Stimulated activated CD4-positive, alpha-beta T cell treated with anti-CD3 and anti-CD28 coated beads, Interleukin-1b, Interleukin-23, amount 100 ng/mL, for 48 hours (primary cell): ENCODE measurements around the gene CFDP1.
"Not testable (repeated sequence)": the region's sequence is repeated elsewhere in the genome, so short reads cannot be mapped to it uniquely, and the experiment has no call there.

Experiments used
- DNase-seq: peaks from one replicate; pipeline ENCODE4 v3.0.0-alpha.2; 2020

CFDP1 gene

GRCh38 chr16:75458029-75458428 lies 24.7 kb upstream of the CFDP1 start:
- no peak for DNase-seq

- no peak for DNase-seq
Observed at GRCh38 chr16:75457485-75458021, 24.2 kb upstream of the CFDP1 start.

- DNase-seq: no peak
Observed at GRCh38 chr16:75456971-75457370, 23.7 kb upstream of the CFDP1 start.

- DNase-seq: not testable (repeated sequence)
Observed at GRCh38 chr16:75456486-75456885, 23.2 kb upstream of the CFDP1 start.

- DNase-seq: no peak
Observed at GRCh38 chr16:75455677-75456076, 22.4 kb upstream of the CFDP1 start.

- DNase-seq: no peak
Observed at GRCh38 chr16:75452464-75453190, 19.3 kb upstream of the CFDP1 start.

GRCh38 chr16:75446416-75446815 lies 13.1 kb upstream of the CFDP1 start:
- DNase-seq: no peak

- no peak for DNase-seq
Observed at GRCh38 chr16:75445298-75445697, 12.0 kb upstream of the CFDP1 start.

- DNase-seq: no peak
Observed at GRCh38 chr16:75443298-75443697, 10.0 kb upstream of the CFDP1 start.

GRCh38 chr16:75433732-75434413 lies 570 bp upstream of the CFDP1 start:
- peak; percentile 67 for DNase-seq

- DNase-seq: no peak
Observed at GRCh38 chr16:75429621-75430403, 3.5 kb downstream of the CFDP1 start.

GRCh38 chr16:75426524-75426923 lies 6.8 kb downstream of the CFDP1 start:
- peak; percentile 14 for DNase-seq

- DNase-seq: not testable (repeated sequence)
Observed at GRCh38 chr16:75424105-75424762, 9.1 kb downstream of the CFDP1 start.

- no peak for DNase-seq
Observed at GRCh38 chr16:75423723-75424104, 9.6 kb downstream of the CFDP1 start.

GRCh38 chr16:75421820-75422126 lies 11.5 kb downstream of the CFDP1 start:
- no peak for DNase-seq

GRCh38 chr16:75420987-75421819 lies 12.1 kb downstream of the CFDP1 start:
- DNase-seq: peak; percentile 10

- DNase-seq: no peak
Observed at GRCh38 chr16:75416904-75417565, 16.3 kb downstream of the CFDP1 start.

- DNase-seq: no peak
Observed at GRCh38 chr16:75415169-75415905, 18.0 kb downstream of the CFDP1 start.

- DNase-seq: no peak
Observed at GRCh38 chr16:75413951-75414350, 19.4 kb downstream of the CFDP1 start.

GRCh38 chr16:75406943-75407342 lies 26.4 kb downstream of the CFDP1 start:
- no peak for DNase-seq
